Smooth muscle cell (in vitro differentiated cells): ENCODE data around the gene GLRB. TPM values are rescaled to one million over a fixed set of nuclear protein-coding genes. Genes with fewer than 3 reads are reported as not detected.

Source experiments
- DNase-seq: peaks from one replicate; lab custom pipeline; 2025; ENCODE audit not compliant: unreplicated experiment; lab: John Stamatoyannopoulos, UW
- H2AFZ ChIP-seq: fragments of 200-600 bp; sonication (generic); 2 replicates; pipeline ENCODE4 v1.6.0; 2016; ENCODE audit warnings: antibody characterized with exemption, low read depth, mild to moderate bottlenecking
- H3F3A ChIP-seq: fragments of 200-600 bp; sonication (generic); 2 replicates; pipeline ENCODE4 v1.6.0; 2017; ENCODE audit warnings: antibody characterized with exemption, low read depth
- H3K27ac ChIP-seq: fragments of 200-600 bp; sonication (generic); 2 replicates; pipeline ENCODE4 v1.5.1; 2016; ENCODE audit warnings: low read depth, mild to moderate bottlenecking
- H3K27me3 ChIP-seq: fragments of 200-600 bp; sonication (generic); 2 replicates; pipeline ENCODE4 v1.6.1; 2016; ENCODE audit warnings: low read depth, mild to moderate bottlenecking
- H3K36me3 ChIP-seq: fragments of 200-600 bp; sonication (generic); 2 replicates; pipeline ENCODE4 v1.5.1; 2016; ENCODE audit warnings: low read depth
- H3K4me1 ChIP-seq: fragments of 200-600 bp; sonication (generic); 2 replicates; pipeline ENCODE4 v1.5.1; 2016; ENCODE audit warnings: low read depth
- H3K4me2 ChIP-seq: fragments of 200-600 bp; sonication (generic); 2 replicates; pipeline ENCODE4 v1.6.0; 2016; ENCODE audit warnings: mild to moderate bottlenecking
- H3K4me3 ChIP-seq: fragments of 200-600 bp; sonication (generic); 2 replicates; pipeline ENCODE4 v1.5.1; 2016; ENCODE audit warnings: mild to moderate bottlenecking
- H3K79me2 ChIP-seq: fragments of 200-600 bp; sonication (generic); 2 replicates; pipeline ENCODE4 v1.6.0; 2016; ENCODE audit warnings: low read depth, mild to moderate bottlenecking
- H3K9ac ChIP-seq: fragments of 200-600 bp; sonication (generic); 2 replicates; pipeline ENCODE4 v1.6.0; 2016; ENCODE audit warnings: low read depth
- H3K9me3 ChIP-seq: fragments of 200-600 bp; sonication (generic); replicated peaks from 2 replicates; pipeline ENCODE4 v1.5.1; 2016; ENCODE audit warnings: low read depth
- H4K20me1 ChIP-seq: fragments of 200-600 bp; sonication (generic); 2 replicates; pipeline ENCODE4 v1.6.0; 2016; ENCODE audit warnings: low read depth
- WGBS: methylation state at CpG from one replicate; pipeline ENCODE4 v1.1.7; 2016; ENCODE audit warnings: low lambda C conversion rate; 5-methylcytosine and 5-hydroxymethylcytosine counted together
- polyA plus RNA-seq: library from polyadenylated mRNA; unstranded; fragments of >200 nt; fragmentation: Nextera tagmentation; extraction: Ambion mirVana; gene quantifications from 2 replicates; pipeline ENCODE4 v1.2.1, GENCODE V29; 2016
- total RNA-seq: library from RNA; depleted of rRNA; stranded (reverse); fragments of >200 nt; gene quantifications from 2 replicates; pipeline ENCODE4 v1.2.3, GENCODE V29; 2014
- TF ChIP-seq, protein P1 (sequence below): fragments of 200-600 bp; sonication (generic); IDR thresholded peaks from 2 replicates; pipeline ENCODE4 v1.5.1; 2017; ENCODE audit warnings: borderline replicate concordance, mild to moderate bottlenecking, antibody characterized with exemption; ENCODE audit not compliant: insufficient read depth, poor library complexity, severe bottlenecking

The GLRB gene
- total and polyA plus RNA-seq, 2 experiments from 2014 or later = 4.0 to 14.2 TPM

DNA sequence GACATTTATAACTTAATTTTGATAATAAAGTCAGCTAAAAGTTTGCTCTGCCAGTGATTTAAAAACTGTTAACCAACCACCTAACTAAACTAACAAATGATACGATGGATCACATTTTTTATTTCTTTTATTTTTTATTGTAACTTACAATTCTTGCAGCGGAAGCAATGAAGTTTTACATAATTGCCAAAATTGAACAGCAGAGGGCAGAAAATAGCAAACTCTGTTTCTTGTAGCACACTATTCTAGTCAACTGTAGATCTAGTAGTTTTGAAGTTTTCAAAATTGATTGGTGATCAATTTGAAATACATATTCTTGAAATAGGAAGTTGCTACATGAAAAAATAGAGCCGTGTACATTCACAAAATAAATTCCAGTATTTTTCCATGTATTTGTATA lies 141.8 kb downstream of the GLRB start:
- Histone ChIP-seq H2AFZ (no peak overlapping the region), H3K4me2 (no peak overlapping the region), H3K36me3 (no peaks in the 10 kb centered on the region), H3K27me3 (peaks cover 42% of the 10 kb centered on the region), H4K20me1 (no peaks in the 10 kb centered on the region), H3K4me3 (no peak overlapping the region), H3K79me2 (no peaks in the 10 kb centered on the region), H3K4me1 (peaks cover 5% of the 10 kb centered on the region), H3K27ac (no peak overlapping the region), H3K9ac (no peak overlapping the region), H3K9me3 (no peaks in the 10 kb centered on the region), H3F3A (no peaks in the 10 kb centered on the region)
- DNase-seq = no peak
- TF ChIP-seq, protein P1, sequence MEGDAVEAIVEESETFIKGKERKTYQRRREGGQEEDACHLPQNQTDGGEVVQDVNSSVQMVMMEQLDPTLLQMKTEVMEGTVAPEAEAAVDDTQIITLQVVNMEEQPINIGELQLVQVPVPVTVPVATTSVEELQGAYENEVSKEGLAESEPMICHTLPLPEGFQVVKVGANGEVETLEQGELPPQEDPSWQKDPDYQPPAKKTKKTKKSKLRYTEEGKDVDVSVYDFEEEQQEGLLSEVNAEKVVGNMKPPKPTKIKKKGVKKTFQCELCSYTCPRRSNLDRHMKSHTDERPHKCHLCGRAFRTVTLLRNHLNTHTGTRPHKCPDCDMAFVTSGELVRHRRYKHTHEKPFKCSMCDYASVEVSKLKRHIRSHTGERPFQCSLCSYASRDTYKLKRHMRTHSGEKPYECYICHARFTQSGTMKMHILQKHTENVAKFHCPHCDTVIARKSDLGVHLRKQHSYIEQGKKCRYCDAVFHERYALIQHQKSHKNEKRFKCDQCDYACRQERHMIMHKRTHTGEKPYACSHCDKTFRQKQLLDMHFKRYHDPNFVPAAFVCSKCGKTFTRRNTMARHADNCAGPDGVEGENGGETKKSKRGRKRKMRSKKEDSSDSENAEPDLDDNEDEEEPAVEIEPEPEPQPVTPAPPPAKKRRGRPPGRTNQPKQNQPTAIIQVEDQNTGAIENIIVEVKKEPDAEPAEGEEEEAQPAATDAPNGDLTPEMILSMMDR = peak; percentile 65
- WGBS = 36% methylated on average over 3 of the region's 3 CpGs

- TF ChIP-seq, protein P1 = no peak
These were observed 143.9 kb downstream of the GLRB start for GRCh38 chr4:157219711-157220370.

GRCh38 chr4:157220371-157220881 lies 144.5 kb downstream of the GLRB start, which contains the start of gene GRIA2:
Gene GRIA2 (plus strand): TSS chr4:157220728. CDS start chr4:157221043, 315 bp downstream.
- Histone ChIP-seq H3K9me3 (no peaks in the 10 kb centered on the region), H3K9ac (no peak within 1 kb of the TSS), H3K27me3 (peaks cover 65% of the 10 kb centered on the region), H4K20me1 (no peaks in the 10 kb centered on the region), H3K4me3 (peak within 1 kb of the TSS; percentile 50), H3K4me2 (peak within 1 kb of the TSS; percentile 83), H3K36me3 (no peaks in the 10 kb centered on the region), H3F3A (no peaks in the 10 kb centered on the region), H2AFZ (no peak within 1 kb of the TSS), H3K27ac (no peak within 1 kb of the TSS), H3K79me2 (no peaks in the 10 kb centered on the region), H3K4me1 (peaks cover 9% of the 10 kb centered on the region)
- TF ChIP-seq, protein P1 = no peak
- WGBS = 4% methylated on average over 51 of the region's 57 CpGs
- peak; percentile 43 for DNase-seq

More at GRCh38 chr4:157219711-157220370, 143.9 kb downstream of the GLRB start:
- no peaks in the 10 kb centered on the region for H4K20me1 ChIP-seq
- H3F3A ChIP-seq = no peaks in the 10 kb centered on the region
- no peak overlapping the region for H3K27ac ChIP-seq
- H3K4me2 ChIP-seq = peak overlapping the region; percentile 83
- H3K4me1 ChIP-seq = peaks cover 9% of the 10 kb centered on the region
- H2AFZ ChIP-seq = no peak overlapping the region
- 34% methylated on average over 16 of the region's 16 CpGs for WGBS
- H3K79me2 ChIP-seq = no peaks in the 10 kb centered on the region
- no peaks in the 10 kb centered on the region for H3K36me3 ChIP-seq
- peaks cover 59% of the 10 kb centered on the region for H3K27me3 ChIP-seq
- no peak for DNase-seq
- H3K9ac ChIP-seq = no peak overlapping the region
- H3K9me3 ChIP-seq = no peaks in the 10 kb centered on the region
- no peak overlapping the region for H3K4me3 ChIP-seq
